HG02943 (cell line): ENCODE results near the gene COX10.
"Not testable (repeated sequence)": the region's sequence is repeated elsewhere in the genome, so short reads cannot be mapped to it uniquely, and the experiment has no call there.

Experiments
- ATAC-seq: cut with Tn5 transposase; IDR thresholded peaks from one replicate; pipeline ENCODE4 v1.9.1; 2021; ENCODE audit warnings: mild to moderate bottlenecking, low read depth, moderate library complexity; ENCODE audit not compliant: unreplicated experiment

Gene COX10

DNA sequence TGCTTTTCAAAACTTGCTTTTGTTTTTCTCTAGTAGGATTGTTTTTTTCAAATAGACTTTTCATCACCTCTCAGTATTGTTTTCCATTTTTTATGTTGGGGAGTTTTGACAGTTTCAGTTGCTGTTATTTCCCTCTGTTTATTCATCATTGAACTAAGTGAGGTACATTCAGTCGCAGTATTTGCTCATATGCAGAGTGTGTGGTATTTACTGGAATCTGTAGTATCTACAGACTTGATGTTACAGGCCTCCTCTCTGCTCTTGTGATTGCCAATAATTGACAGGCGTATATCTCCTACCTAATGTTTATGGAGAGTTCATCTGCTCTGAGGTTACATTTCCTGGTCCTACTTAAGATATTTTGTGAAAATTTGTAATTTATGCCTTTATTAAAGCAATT is 49.6 kb downstream of the COX10 start:
- no peak for ATAC-seq

DNA sequence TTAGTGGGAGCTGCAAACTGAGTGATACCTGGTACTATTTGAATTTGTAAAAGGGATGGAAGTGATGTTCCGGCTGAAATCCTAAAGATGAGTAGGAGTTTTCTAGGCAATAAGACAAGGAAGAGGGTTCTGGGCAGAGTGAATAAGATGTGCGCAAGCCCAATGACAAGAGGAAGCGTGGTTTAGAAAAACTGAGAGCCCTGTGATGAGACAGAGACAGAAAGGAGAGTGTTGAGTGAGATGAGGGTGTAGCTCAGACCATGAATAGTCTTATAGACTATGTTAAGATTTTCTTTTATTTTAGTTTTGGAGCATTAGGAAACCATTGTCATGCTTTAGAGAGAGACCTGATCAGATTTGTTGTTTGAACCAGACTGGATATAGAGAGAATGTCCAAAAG is 50.2 kb downstream of the COX10 start:
- ATAC-seq, result no peak

DNA sequence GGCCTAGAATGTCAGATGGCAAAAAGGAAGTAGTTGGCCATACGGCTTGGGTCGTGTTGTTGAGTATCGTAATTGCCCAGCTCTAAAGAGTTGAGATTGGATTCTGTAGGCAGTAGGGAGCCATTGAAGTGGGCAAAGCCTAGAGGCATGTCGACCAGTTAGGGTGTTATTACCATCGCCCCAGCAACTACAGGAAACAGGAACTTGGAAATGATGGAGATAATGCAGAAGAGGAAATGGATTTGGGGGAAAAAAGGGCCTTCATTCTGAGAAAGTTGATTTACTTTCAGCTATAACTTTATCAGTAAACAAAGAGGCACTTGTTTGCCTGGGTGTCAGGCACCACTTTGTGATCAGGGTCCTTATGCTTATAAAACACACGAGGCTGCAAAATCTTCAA is 52.6 kb downstream of the COX10 start:
- no peak for ATAC-seq

DNA sequence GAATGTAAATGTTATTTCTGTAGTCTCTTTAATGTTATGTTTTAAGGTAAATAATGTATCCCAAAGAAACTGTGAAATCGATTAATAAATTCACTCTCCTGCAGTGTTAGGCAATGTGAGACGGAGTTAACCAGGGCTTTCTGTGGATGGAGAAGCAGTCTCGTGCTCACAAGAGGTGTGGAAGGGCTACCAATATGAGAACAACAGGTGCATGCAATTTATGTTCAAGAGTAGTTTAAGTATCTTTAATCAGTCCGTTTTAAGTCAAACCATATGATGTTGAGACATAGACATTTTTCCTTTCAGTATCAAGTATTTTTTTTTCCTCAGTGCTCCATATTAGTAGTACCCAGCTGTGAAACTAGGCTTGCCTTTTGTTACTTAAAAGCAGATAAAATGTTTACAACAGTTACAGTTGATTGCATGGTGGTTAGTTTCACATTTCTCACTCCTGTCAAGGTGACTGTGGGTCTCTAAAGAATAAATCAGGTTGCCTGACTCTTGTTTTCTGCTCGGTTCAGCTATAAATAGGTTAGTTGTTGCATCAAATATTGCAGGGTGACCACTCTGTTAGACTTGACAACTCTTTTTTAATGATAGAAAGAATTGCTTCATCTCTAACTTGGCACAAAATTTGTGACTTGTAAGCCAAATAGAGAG is 54.4 kb downstream of the COX10 start:
- no peak for ATAC-seq

DNA sequence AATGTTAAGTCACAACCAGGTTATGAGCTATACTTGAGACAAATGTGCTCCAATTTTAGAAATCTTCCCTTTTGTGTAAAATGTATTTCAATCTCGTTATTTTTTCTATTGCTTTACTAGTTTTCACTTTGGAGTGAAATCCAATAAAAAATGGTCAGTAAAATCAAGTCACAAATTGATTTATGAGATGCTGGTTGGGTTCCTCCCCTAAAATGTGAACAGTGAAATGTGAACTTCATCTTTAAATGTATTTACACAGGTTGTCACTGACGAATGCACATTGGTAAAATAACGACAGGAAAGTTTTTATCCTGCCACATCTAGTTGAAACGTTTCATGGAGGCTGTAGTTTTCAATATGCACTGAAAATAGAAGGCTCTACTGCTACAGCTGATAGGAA is 55.5 kb downstream of the COX10 start:
- ATAC-seq, result no peak

DNA sequence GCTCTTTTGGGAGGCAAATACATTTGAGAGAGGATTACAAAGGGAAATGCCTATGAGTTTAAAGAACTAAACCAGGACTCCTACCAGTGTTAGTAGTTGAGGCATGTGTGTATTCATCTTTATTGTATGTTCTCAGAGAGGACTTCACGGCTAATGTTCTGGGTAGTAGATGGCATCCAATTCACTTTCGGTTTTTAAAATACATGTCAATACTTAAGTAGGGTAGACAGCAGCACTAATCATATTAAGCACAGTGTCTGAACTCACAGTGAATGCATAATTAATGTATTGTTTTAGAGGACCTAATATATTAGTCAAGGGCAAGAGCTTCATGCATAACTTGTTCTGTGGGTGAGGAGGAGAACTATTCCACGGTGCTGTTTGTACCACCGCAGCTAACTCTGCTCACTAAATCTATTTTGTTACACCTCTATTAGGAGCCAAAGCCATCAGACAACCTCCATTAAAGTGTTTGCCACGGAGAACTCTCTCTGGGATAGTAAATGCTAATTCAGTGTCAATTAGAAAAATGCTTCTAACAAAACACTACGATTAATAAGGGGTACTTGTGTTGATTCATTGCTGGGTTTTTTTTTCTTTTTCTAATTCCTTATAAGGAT is 56.3 kb downstream of the COX10 start:
- ATAC-seq, result no peak

DNA sequence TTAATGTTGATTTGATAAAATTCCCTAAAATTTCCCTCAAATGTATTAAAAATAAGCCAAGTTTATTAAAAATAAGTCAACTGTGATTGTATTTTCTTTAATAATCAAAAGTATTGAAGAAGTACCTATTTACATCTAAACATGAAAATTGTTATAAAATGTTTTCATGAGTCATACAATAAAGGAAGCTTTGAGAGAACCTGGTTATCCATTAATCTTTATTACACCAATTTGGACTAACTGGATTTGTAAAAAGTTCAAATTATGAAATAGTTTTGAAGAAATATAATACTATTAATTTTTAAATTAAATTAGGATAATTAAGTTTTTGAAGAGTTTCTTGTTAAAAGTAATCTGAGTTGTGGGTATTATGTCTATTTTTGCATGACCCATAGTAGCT is 63.8 kb downstream of the COX10 start:
- ATAC-seq, result no peak

DNA sequence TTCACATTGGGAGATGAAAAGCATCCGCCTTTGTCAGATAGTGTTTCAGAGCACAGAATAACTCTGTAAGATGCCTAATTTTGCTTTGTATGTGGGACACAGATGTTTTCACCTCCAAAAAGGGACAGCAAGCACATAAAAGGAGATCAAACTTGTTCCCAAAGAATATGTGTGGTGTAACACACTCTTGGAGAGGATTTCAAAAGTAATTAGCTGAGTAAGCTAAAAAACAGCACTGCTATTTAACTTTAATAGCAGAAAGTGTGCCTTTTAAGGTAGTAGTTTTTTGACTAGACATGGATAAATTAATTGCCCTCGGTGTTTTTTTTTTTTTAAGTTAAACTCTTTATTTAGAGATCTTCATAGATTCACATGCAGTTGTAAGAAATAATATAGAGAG is 65.2 kb downstream of the COX10 start:
- no peak for ATAC-seq

DNA sequence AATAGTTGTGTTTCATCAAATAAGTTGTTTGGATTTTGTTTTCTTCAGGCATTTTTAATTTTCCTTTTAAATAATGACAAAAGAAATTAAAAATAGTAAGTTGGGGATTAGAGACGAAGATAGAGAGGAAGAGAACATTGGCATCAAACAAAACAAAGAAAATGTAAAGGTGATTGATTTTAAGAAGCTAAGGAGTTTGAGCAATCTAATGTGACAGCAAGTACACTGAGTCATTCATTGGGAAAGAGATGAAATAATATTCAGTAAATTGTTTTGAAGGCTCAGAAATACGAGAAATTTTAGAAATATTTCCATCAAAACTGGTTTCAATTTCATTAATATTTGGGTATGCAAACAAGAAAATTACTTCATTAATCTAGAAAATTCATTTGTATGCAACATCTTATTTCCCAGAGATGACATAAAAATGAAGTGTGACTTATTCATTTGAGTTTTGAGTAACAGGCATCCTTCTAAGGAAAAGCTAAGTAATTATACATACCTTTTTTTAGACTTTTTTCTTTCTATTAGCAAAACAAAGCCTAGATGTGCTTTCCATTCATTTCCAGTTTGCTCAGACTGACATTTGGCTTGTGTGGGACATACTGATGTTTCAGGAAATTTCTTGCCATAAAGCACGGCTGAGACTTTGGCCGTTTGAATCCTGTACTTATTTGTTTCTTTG is 66.7 kb downstream of the COX10 start:
- no peak for ATAC-seq

DNA sequence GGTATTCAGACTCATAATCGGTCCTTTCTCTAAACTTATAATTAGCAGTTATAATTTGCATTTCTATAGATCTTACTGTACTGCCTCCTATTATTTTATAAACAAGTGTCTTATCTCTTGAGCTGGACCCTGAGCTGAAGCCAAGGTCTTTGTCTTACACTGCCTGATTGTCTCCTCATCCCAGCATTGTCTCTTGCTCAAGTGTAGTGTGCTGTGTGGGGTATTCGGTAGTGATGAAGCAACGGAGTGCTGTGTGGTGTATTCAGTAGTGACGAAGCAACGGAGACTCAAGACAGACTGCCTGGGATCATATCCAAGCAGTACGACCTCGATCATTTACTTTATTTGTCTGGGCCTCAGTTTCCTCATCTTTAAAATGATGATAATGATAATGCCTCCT is 69.3 kb downstream of the COX10 start:
- no peak for ATAC-seq

DNA sequence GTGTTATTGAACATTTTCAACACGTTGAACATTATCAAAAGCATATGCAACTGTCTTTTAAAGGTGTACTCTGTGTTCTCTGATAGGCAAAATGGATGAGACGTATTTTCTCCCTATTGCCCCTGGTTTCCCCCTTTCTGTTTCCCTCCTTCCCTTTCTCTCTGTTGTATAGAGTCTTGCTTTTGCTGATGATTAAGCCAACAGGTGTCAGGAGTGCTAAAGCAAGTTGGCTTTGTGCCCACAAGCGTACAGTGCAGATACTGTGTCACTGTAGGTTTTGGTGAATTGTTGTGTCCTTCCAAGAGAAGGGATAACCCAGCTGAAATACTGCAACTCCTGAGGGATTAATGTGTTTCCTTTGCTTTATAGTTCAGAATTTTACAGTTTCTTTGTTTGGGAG is 74.4 kb downstream of the COX10 start:
- ATAC-seq, result no peak

DNA sequence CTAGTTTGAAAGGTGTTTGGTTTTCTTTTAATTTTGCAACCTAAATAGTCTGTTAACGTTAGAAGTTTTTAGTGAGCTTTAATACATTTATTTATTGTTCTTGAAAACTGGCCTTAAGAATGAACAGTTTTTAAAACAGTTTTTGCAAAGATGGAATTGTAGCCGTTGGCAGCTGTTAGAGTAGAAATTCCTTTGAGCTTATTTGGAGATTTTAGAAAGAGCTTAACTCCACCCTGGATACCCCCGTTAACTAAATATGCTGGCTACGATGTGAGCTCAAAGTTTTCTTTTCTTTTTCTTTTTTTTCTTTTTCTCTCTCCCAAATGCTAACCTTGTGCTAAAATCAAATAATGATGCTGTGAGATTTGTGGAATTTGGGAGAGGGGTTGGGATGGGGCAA is 75.2 kb downstream of the COX10 start:
- no peak for ATAC-seq

DNA sequence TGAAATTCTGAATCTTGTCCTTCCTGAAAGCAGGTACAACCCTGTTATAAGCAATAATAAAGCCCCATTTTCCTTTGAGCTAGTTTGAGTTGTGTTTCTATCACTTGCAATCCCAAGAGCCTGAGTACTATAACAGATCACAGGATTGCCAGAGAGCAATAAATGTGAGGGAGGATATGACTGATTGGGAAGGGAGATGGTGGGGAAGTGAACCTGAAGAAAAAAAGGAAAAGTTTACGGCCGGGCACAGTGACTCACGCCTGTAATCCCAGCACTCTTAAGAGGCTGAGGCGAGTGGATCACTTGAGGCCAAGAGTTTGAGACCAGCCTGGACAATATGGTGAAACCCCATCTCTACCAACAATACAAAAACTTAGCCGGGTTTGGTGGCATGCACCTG is 80.4 kb downstream of the COX10 start:
- ATAC-seq, result no peak

DNA sequence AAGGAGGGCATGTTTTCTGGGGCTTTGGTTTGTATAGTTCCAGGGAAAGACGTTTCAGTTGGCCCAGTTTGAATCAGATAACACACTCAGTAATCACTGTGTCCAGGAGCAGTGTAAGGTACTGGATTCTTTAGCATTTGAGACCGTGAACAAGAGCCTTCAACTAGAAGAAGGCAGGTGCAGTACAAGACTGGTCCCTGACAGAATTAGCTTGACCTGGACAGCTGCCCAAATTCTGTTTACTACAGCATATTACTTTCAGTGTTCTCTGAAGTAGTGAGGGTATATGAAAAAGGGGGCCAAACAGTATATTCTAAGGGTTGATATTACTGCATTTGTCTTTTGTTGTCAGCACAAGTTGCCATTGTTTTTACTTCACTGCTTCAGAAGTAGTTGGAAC is 81.3 kb downstream of the COX10 start:
- ATAC-seq, result no peak

DNA sequence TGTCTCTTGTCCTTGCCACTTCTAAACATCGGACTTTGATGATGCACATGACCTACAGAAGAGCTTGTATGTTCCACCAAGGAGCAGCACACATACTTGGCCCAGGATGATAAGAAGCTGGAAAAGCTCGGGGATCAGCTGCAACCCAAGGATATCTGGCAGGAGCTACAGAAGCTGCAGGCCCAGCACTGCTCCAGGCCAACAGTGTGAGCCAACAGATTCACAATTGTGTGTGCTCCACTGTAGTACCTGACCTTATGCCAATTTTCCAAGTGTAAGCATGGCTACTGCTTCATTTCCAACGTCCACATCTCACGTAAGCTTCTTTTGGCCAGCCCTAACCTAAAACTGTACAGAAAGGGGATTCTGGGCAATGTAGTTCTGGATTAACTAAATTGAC is 83.4 kb downstream of the COX10 start:
- ATAC-seq, result no peak

DNA sequence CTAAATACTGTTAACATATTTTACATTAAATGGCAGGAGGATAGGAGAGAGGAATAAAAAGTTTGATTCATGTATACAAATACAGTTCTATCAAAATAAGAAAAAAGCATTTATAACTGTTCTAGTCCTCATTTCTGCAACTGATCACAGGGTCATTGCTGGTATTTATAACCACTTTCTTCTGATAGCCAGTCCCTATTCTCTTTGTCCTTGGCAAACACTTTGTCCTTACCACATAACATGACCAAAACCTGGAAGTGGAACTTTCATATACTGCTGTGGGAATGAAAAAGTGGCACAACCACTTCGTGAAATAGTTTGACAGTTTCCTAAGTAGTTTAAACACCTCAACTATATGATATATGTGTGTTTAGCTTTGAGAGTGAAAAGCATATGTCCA is 84.1 kb downstream of the COX10 start:
- ATAC-seq, result no peak

DNA sequence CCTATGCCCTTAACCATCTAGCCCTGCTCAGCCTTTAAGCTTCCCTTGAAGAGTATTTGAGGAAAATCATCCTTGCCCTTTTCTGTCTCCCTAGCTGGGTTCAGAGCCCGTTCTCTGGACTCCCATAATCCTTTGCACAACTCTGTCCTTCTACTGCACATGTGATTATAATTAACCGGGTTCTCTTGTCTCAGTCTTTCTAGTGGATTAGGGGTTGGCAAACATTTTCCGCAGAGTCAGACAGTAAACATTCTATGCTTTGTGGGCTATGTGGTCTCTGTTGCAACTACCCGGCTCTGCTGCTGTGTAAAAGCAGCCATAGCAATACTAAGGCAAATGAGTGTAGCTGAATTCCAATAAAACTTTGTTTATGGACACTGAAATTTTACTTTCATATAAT is 87.4 kb downstream of the COX10 start:
- ATAC-seq, result no peak

DNA sequence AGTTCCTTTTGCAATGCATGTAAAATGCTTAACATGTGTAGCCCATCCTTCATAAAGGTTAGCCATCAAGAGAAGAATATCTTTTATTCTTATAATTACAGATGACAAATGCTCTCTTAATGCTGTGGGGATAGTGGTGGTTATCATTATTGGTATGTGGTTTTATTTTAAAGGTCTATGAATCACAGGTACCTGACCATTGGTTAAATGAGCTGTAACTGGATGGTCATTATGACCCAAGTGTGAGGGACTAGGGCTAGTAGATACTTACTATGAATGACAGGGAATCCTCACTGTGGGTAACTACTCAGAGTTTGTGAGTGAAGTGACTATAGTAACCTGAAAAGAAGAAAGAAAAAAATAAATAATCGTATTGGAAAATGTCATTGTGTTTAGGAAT is 88.5 kb downstream of the COX10 start:
- no peak for ATAC-seq

DNA sequence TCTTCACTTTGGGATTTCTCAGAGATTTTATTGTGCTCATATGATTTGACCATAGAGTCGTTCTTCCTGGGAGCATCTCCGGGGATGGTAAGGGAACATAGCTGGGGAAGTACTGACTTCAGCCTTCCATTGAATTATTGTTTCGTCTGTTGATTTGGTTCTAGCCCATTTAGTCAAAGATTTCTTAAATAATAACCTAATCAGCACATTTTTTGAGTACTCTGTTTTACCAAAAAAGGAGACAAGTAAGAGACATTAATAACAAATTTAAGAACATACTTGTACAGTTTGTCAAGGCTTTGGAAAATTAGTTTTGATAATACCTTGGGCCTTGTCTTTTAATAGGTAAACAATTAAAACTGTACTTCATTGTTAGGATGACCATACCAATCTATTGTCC is 89.4 kb downstream of the COX10 start:
- ATAC-seq, result no peak

DNA sequence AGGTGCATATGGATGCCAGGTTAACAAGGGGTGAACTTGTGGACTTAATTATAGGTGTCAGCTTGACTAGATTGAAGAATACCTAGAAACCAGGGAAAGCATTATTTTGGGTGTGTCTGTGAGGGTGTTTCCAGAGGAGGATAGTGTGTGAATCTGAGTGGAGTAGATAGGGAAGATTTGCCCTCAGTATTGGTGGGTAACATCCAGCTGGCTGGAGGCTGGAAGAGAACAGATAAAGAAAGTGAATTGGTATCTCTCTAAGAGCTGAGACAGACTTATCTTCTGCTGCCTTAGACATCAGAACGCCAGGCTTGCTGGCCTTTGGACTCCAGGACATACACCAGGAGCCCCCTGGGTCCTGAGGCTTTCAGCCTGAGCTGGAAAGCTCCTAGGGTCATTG is 92.1 kb downstream of the COX10 start:
- ATAC-seq, result no peak

DNA sequence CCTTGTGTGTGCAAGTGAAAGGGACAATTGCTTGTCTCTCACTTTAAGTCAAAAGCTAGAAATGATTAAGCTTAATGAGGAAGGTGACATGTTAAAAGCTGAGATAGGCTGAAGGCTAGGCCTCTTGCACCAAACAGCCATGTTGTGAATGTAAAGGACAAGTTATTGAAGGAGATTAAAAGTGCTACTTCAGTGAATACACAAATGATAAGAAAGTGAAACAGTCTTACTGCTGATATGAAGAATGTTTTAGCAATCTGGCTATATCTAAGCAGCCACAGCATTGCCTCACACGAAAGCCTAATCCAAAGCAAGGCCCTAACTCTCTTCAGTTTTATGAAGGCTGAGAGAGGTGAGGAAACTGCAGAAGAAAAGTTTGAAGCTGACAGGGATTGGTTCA is 96.3 kb downstream of the COX10 start:
- no peak for ATAC-seq

DNA sequence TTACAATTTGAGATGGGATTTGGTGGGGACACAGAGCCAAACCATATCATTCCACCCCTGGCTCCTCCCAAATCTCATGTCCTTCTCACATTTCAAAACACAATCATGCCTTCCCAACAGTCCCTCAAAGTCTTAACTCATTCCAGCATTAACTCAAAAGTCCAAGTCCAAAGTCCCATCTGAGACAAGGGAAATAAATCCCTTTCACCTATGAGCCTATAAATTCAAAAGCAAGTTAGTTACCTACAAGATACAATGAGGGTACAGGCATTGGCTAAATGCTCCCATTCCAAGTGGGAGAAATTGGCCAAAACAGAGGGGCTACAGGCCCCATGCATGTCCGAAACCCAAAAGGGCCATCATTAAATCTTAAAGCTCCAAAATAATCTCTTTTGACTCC is 98.5 kb downstream of the COX10 start:
- ATAC-seq, result not testable (repeated sequence)
